Measurements from ENCODE around the gene BCL2A1.
"Not testable (repeated sequence)": the region's sequence is repeated elsewhere in the genome, so short reads cannot be mapped to it uniquely, and the experiment has no call there.

BCL2A1 gene

GRCh38 chr15:79919749-79920511 lies 51.1 kb downstream of the BCL2A1 start:
- no peak for DNase-seq

GRCh38 chr15:79919090-79919748 lies 51.8 kb downstream of the BCL2A1 start:
- no peak for DNase-seq

DNA sequence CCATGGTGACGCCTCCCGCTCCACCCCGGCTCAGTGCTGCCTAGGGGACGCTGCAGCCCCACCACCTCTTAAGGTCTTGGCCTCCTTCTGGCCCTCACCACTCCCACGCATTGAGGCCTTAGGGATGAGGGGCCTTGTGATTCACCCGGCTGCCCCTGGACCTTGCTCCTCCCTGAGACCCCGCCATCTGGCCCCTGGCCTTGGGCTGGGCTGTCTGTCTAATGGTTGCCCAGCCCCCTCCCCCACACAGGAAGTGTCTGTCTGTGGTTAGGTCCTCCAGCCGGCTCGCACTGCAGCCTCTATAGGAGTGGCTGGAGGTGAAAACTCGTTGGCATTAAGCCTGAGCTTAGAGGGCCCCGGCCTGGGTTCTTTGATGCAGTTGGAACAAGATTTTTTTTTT lies 52.7 kb downstream of the BCL2A1 start:
- DNase-seq = no peak

- DNase-seq = no peak
Measured at GRCh38 chr15:79916502-79917132, 54.4 kb downstream of the BCL2A1 start.

- DNase-seq = not testable (repeated sequence)
Measured at GRCh38 chr15:79915776-79916501, 55.1 kb downstream of the BCL2A1 start.

GRCh38 chr15:79914728-79915127 lies 56.3 kb downstream of the BCL2A1 start:
- no peak for DNase-seq

Data from T1000 (cell line).